Esophagus (tissue), 2 donors: ENCODE measurements around the gene ANP32B. TPM values are rescaled to one million over a fixed set of nuclear protein-coding genes. Genes with fewer than 3 reads are reported as not detected.
"Not testable (repeated sequence)": the region's sequence is repeated elsewhere in the genome, so short reads cannot be mapped to it uniquely, and the experiment has no call there.

Experiments used
- H3K27ac ChIP-seq, 2 donors: one replicate each; pipeline ENCODE4 v1.5.1; 2013; ENCODE audit warnings: low read depth in 2 of 2, mild to moderate bottlenecking in 2 of 2, inconsistent platforms in 1 of 2, low read length in 1 of 2, moderate library complexity in 1 of 2
- H3K27me3 ChIP-seq, 2 donors: one replicate each; pipeline ENCODE4 v1.6.1; 2013; ENCODE audit warnings: low read length in 2 of 2, control low read depth in 1 of 2, mild to moderate bottlenecking in 1 of 2; ENCODE audit not compliant: insufficient read depth in 2 of 2, control insufficient read depth in 1 of 2
- H3K36me3 ChIP-seq, 2 donors: one replicate each; pipeline ENCODE4 v1.6.1; 2013; ENCODE audit warnings: low read length in 1 of 2; ENCODE audit not compliant: control insufficient read depth in 2 of 2, insufficient read depth in 2 of 2
- H3K4me1 ChIP-seq, 2 donors: one replicate each; pipeline ENCODE4 v1.6.1; 2013; ENCODE audit warnings: low read length in 1 of 2; ENCODE audit not compliant: control insufficient read depth in 2 of 2, insufficient read depth in 2 of 2
- H3K4me3 ChIP-seq, 2 donors: one replicate each; pipeline ENCODE4 v1.5.1; 2013; ENCODE audit warnings: low read length in 2 of 2, mild to moderate bottlenecking in 2 of 2, low read depth in 1 of 2, moderate library complexity in 1 of 2
- H3K9me3 ChIP-seq, 2 donors: one replicate each; pipeline ENCODE4 v1.6.1; 2013; ENCODE audit warnings: mild to moderate bottlenecking in 2 of 2, low read depth in 1 of 2, low read length in 1 of 2, moderate library complexity in 1 of 2; ENCODE audit not compliant: control insufficient read depth in 2 of 2, insufficient read depth in 1 of 2
- WGBS, 2 donors: extraction: QIAGEN DNeasy Blood & Tissue Kit; methylation state at CpG; one replicate each; pipeline ENCODE4 v1.1.7; 2013; 5-methylcytosine and 5-hydroxymethylcytosine counted together
- polyA plus RNA-seq, 2 donors: library from polyadenylated mRNA; stranded (reverse); fragments of 200-250 nt; gene quantifications; one replicate each; pipeline ENCODE4 v1.2.3, GENCODE V29; 2013
- donor health status: healthy with polysubstance abuse.
- donor health status: Bipolar disorder and iron deficiency.

The ANP32B gene
- polyA plus RNA-seq, 2 donors, result 74.5 to 116 TPM

GRCh38 chr9:97944612-97945011, 38.5 kb upstream of the ANP32B start:
- Histone ChIP-seq H3K36me3 (no peaks in the 10 kb centered on the region), H3K27me3 (no peaks in the 10 kb centered on the region), H3K4me1 (no peaks in the 10 kb centered on the region), H3K4me3 (no peak overlapping the region), H3K9me3 (no peaks in the 10 kb centered on the region), H3K27ac (no peak overlapping the region)
- whole genome bisulfite sequencing, 2 donors, result 79 to 82% methylated on average over 3 of the region's 3 CpGs

GRCh38 chr9:97945470-97945869, 37.7 kb upstream of the ANP32B start:
- not testable (repeated sequence) for H3K27ac ChIP-seq, H3K9me3 ChIP-seq, H3K27me3 ChIP-seq, H3K36me3 ChIP-seq, H3K4me1 ChIP-seq, H3K4me3 ChIP-seq
- 81 to 84% methylated on average over 2 of the region's 2 CpGs for WGBS, 2 donors

- H3K9me3 ChIP-seq, H3K4me3 ChIP-seq, H3K27me3 ChIP-seq, H3K36me3 ChIP-seq, H3K27ac ChIP-seq, H3K4me1 ChIP-seq: not testable (repeated sequence)
- WGBS, 2 donors, result 63 to 68% methylated on average over 2 of the region's 2 CpGs
Observed at GRCh38 chr9:97947094-97947493, 36.0 kb upstream of the ANP32B start.

- not testable (repeated sequence) for H3K27ac ChIP-seq, H3K4me3 ChIP-seq, H3K4me1 ChIP-seq, H3K36me3 ChIP-seq, H3K27me3 ChIP-seq, H3K9me3 ChIP-seq
- 77 to 83% methylated on average over 5 of the region's 5 CpGs for WGBS, 2 donors
Observed at GRCh38 chr9:97950873-97951272, 32.3 kb upstream of the ANP32B start.

GRCh38 chr9:97954550-97954989, 28.6 kb upstream of the ANP32B start:
- H3K27ac ChIP-seq, result no peak overlapping the region
- H3K9me3 ChIP-seq, result peaks cover 3 to 4% of the 10 kb centered on the region in 2 donors
- H3K27me3 ChIP-seq, result no peaks in the 10 kb centered on the region
- H3K36me3 ChIP-seq, result no peaks in the 10 kb centered on the region
- H3K4me1 ChIP-seq, result no peaks in the 10 kb centered on the region
- H3K4me3 ChIP-seq, result no peak overlapping the region

GRCh38 chr9:97956331-97956730, 26.8 kb upstream of the ANP32B start:
- Histone ChIP-seq H3K9me3 (no peaks in the 10 kb centered on the region), H3K4me1 (no peaks in the 10 kb centered on the region), H3K36me3 (no peaks in the 10 kb centered on the region), H3K4me3 (no peak overlapping the region), H3K27ac (no peak overlapping the region), H3K27me3 (no peaks in the 10 kb centered on the region)

- H3K27me3 ChIP-seq, result no peaks in the 10 kb centered on the region
- no peaks in the 10 kb centered on the region for H3K9me3 ChIP-seq
- no peak overlapping the region for H3K27ac ChIP-seq
- H3K4me3 ChIP-seq, result no peak overlapping the region
- no peaks in the 10 kb centered on the region for H3K36me3 ChIP-seq
- no peaks in the 10 kb centered on the region for H3K4me1 ChIP-seq
- 77 to 80% methylated on average over 5 of the region's 5 CpGs for WGBS, 2 donors
Observed at GRCh38 chr9:97958812-97959511, 24.2 kb upstream of the ANP32B start.

GRCh38 chr9:97959585-97959984, 23.6 kb upstream of the ANP32B start:
- Histone ChIP-seq H3K27me3 (no peaks in the 10 kb centered on the region), H3K9me3 (no peaks in the 10 kb centered on the region), H3K27ac (no peak overlapping the region), H3K36me3 (no peaks in the 10 kb centered on the region), H3K4me3 (no peak overlapping the region), H3K4me1 (no peaks in the 10 kb centered on the region)

GRCh38 chr9:97960678-97961328, 22.3 kb upstream of the ANP32B start:
- 87 to 89% methylated on average over 9 of the region's 9 CpGs for whole genome bisulfite sequencing, 2 donors

GRCh38 chr9:97961361-97961760, 21.8 kb upstream of the ANP32B start:
- 84 to 86% methylated on average over 2 of the region's 2 CpGs for WGBS, 2 donors
- Histone ChIP-seq H3K27ac (no peak overlapping the region), H3K4me3 (no peak overlapping the region), H3K27me3 (no peaks in the 10 kb centered on the region), H3K36me3 (no peaks in the 10 kb centered on the region), H3K4me1 (no peaks in the 10 kb centered on the region), H3K9me3 (no peaks in the 10 kb centered on the region)

More at GRCh38 chr9:97960678-97961328, 22.3 kb upstream of the ANP32B start:
- H3K27me3 ChIP-seq, H3K36me3 ChIP-seq, H3K4me1 ChIP-seq, H3K9me3 ChIP-seq, H3K4me3 ChIP-seq, H3K27ac ChIP-seq: not testable (repeated sequence)
